ENCODE measurements around the gene VWA8.
"Not testable (repeated sequence)": the region's sequence is repeated elsewhere in the genome, so short reads cannot be mapped to it uniquely, and the experiment has no call there.

VWA8 gene

GRCh38 chr13:41608111-41608838, 352.6 kb downstream of the VWA8 start:
- DNase-seq, result no peak

GRCh38 chr13:41606646-41607045, 354.3 kb downstream of the VWA8 start:
- DNase-seq, result no peak

DNA sequence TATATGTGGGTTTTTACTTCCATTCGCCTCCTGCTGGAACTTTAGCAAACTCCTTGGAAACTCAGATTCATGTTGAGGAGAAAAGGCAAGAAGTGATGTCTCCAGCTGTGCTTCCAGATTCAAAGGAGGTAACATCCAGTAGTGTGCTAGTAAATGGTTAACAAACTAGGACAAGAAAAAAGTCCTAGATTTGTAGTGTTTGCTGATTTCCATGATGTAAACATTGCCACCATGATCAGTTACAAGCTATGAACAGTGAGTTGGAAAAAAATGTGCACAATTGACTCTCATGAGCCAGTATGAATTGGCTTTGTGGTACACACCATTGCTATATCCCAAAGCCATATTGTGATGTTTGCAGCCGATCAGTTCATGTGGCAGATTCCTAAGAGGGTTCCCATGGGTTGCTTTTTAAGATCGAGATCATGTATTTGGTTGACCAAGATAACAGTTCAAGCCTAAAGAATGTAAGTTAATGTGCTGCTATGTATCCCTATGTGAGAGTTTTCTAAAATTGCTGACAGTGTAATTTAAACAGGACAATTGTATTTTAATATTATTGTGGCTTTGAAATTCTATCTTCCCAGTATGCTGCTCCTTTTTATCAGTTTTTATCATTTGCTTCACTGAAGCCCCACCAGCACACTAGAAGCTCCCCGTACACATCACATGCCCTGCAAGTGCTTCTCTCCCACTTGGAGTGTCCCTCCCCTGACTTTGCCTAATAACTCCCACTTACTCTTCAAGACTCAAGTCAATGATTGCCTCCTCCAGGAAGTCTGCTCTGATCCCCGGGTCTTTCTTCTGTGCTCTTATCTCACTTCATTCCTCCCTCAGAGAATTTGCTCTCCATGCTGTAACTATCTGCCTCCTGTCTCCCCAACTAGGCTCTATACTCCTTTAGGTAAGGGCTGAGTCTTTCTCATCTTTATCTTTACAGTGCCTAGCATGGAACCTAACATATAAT, 355.3 kb downstream of the VWA8 start:
- no peak for DNase-seq

DNA sequence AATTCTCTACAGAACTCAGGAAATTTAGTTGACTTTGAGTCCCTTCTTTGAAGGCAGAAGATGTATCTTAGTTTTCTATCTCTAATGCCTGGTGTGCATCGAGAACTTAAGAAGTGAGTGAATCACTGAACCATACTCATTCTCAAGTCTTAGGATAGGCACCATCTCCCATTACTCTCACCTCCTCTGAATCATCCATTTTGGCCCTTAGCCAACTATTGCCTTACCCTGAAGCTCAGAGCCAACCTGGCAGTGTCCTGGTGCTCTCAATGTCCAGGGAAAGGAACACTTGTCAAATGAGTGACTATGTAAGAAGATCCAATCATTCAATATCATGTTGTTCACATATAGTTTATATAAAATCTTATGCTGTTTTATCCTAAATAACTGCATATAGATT, 357.0 kb downstream of the VWA8 start:
- no peak for DNase-seq

DNA sequence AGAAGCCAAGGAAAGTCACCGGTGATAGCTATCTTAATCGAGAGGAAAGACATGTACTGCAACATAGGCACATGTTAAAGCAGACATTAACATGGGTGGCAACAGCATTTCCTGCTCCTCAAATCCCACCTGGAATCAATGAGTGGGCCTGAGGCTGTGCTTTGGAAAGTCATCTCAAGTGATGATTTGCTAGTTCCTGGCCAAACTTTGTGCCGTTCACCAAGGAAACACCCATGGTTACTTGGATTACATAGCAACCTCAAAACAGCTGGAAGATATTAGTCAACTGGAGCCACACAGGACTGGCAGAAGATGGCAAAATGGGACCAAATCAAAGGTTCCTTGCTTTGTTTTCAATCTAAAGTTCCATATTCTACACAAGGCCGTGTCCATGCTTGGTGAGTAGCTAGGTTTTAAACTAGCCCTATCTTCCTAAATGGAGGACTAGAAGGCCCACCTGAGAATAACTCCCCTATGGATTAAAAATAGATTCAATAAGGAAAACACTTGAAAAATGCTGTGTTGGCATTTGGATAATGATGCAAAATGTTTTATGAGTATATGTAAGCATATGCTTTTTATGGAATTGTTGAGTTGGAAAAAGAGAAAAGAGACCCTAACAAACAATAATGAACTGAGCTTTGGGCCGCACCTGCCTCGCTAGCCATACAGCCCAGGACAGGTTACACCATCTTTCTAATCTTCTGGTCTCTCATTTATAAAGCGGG, 359.0 kb downstream of the VWA8 start:
- DNase-seq, result no peak

GRCh38 chr13:41599619-41600018, 361.3 kb downstream of the VWA8 start:
- no peak for DNase-seq

DNA sequence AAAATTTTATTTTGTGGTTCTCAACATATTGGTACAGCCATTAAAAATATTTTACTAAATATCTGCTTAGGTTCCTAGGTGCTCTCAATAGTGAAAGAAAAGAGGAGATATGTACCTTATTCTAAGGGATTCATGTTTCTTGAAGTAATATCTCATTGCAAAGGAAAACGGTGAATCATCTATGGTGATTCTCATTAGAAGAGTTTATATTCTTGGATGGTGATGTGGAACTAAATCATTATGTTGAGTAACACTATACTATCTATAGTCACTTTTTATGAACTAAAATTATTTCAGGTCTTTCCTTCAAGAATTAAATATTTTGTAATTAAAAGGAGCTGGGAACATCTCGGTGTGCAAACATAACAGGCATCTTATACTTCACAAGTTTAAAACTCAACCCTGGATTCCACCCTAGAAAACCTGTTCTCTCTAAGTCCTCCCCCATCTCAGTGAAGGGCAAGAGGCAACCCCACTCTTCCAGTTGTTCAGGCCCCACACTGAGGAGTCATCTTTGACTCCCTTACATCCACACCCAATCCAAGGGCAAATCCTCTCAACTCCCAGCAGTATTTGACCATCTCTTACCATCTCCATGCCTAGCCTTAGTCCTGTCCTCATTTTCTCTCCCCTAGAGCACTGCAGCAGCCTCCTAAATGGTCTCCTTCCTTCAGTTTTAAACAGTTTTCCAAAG, 363.4 kb downstream of the VWA8 start:
- DNase-seq, result no peak

- DNase-seq, result no peak
Measured at GRCh38 chr13:41596190-41596589, 364.7 kb downstream of the VWA8 start.

- DNase-seq, result no peak
Measured at GRCh38 chr13:41595298-41595697, 365.6 kb downstream of the VWA8 start.

DNA sequence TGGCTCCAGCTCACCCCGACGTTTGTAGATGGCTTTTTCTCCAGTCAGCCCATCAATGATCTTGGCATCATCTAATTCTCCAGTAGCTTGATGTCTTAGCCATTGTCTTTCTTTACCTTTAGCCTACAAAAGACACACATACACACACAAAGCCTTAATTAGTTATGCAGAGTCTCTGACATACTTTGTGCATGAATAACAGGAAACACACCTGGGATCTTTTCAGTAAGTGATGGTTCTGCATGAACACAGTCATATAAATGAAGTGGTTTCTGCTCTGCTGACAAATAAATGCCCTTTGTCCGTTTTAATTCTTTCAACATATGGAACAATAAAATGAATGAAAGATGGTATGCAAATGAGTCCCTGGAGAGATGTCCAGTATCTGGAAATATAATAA, 370.3 kb downstream of the VWA8 start:
- DNase-seq, result no peak

DNA sequence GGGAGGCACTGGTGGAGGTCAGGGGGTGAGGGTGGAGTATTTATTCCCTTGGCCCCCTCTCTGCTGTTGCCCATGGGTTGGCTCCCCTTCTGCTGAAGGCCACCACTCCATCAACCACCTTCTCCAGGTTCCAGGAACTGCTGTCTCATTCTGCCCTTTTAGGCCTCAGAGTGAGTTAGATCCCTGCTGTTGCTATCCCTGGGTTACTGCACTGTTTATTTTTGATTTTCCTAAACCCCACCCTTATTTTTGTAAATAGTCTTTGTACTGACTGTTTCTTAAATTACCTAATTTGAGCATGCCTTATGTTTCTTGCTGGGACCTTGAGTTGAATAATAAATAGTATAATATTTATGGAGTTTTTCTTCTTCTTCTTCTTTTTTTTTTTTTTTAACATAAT, 370.8 kb downstream of the VWA8 start:
- DNase-seq, result no peak

GRCh38 chr13:41589434-41589833, 371.5 kb downstream of the VWA8 start:
- DNase-seq, result no peak

GRCh38 chr13:41588899-41589298, 372.0 kb downstream of the VWA8 start:
- DNase-seq, result no peak

DNA sequence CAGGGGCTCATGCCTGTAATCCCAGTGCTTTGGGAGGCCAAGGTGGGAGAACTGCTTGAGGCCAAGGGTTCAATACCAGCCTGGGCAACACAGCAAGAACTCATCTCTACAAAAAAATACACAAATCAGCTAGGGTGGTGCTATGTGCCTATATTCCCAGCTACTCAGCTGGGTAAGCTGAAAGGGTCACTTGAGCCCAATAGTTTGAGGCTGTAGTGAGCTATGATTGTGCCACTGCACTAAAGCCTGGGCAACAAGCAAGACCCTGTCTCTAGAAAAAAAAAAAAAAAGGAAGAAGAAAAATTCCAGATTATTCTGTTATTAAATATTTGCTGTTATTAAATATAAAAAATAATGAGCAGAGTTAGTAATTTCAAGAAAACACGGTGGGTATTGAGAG, 372.5 kb downstream of the VWA8 start:
- DNase-seq, result no peak

DNA sequence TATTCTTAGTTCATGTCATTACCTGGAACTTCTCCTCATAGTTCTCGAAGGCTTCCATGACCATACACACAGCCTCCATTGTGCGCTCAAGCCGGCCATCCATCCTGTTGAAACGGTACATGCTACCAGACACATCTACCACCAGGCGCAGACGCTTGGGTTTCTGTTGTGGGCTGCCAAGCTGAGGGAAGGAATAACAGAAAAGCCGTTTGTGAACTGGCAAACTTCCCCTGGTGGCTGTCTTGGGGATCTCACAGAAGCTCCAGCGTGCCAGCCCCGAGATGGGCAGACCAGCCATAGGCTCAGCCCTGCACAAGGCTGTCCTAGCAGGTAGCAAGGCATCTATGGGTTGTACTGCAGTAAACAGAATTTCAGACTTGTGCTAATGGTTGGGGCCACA, 373.4 kb downstream of the VWA8 start:
- DNase-seq, result no peak

- DNase-seq, result no peak
Measured at GRCh38 chr13:41586216-41586615, 374.7 kb downstream of the VWA8 start.

DNA sequence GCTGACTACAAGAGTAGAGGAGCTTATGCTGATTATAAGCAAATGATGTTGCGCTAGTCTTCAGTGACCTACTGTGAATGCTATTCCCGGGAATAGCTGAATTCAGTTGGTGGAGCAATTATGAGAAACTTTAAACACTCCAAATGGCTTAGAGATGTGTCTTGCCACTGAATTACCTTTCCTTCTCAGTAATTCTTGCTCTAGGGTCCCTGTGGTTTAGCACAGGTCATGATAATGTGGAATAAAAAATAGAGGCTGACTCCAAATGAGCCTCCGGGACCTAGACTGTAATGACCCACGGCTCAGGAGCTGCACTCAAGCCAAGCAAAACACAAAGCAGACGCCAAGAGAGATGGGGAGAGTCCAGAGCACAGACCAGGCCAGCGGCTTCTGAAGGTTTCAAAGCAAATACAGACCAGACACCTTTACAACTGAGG, 378.9 kb downstream of the VWA8 start:
- no peak for DNase-seq

DNA sequence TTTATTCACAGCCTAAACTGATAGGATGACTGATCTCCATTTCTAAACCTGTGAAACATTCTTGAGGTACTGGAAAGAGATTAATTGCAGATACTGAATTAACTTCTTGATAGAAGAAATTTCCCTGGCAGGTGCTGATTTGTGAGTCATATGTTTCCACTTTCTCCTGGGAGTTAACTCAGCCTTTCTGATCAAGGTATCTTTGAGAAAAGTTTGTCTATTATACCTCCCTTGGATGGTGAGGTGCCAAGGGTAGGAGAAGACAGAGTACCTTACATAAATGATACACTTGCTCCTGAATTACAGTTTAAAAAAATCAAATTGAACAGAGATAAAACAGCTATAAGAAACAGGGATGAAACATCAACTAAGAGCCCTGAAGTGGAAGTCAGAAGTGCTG, 380.6 kb downstream of the VWA8 start:
- DNase-seq, result no peak

DNA sequence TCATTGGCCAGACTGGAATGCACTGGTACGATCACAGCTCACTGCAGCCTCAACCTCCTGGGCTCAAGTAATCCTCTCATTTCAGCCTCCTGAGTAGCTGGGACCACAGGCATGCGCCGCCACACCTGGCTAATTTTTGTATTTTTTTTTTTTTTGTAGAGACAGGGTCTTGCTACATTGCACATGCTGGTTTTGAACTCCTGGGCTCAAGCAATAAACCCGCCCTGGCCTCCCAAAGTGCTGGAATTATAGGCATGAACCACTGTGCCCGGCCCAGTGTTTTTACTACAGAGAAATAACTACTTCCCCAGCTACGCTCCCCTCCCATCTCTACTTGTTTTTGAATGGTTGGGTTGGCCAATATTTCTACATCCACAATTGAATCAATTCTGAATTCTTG, 381.0 kb downstream of the VWA8 start:
- no peak for DNase-seq

GRCh38 chr13:41579168-41579567, 381.7 kb downstream of the VWA8 start:
- no peak for DNase-seq

DNA sequence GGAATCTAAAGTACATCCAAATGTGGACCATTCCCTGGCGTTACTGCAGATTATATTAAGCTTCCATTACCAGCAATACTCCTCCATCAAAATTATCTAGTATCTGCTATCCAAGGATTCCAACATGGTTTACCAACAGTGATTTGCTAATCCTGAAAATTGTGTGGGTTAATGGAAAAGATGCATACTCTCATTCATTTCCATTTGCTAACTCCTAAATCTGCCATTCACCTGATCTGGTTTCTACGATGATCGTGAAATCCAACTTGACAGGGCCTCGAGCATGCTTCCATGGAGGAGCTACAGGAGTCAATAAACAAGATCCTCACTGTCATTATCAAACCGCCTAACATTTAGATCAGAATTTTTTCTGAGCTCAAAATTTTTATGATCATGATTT, 382.5 kb downstream of the VWA8 start:
- DNase-seq, result no peak

GRCh38 chr13:41577436-41577835, 383.5 kb downstream of the VWA8 start:
- no peak for DNase-seq

- not testable (repeated sequence) for DNase-seq
Measured at GRCh38 chr13:41573640-41574039, 387.3 kb downstream of the VWA8 start.

All from SHP77 treated with DMSO at 0.1 percent for 48 hours (cell line).